Stimulated activated CD4-positive, alpha-beta T cell treated with anti-CD3 and anti-CD28 coated beads, Interleukin-4, amount 100 ng/mL, for 1 hour (primary cell): ENCODE results near the gene SLC25A30.

Source experiments
- DNase-seq: peaks from one replicate; pipeline ENCODE4 v3.0.0-alpha.2; 2020

Gene SLC25A30

GRCh38 chr13:45417790-45418534, at the start of gene SLC25A30:
Gene SLC25A30 (minus strand): TSS chr13:45418373. CDS start chr13:45411425, 6,948 bp downstream.
- DNase-seq = peak; percentile 92

GRCh38 chr13:45466359-45466758, 48.2 kb upstream of the SLC25A30 start:
- no peak for DNase-seq

GRCh38 chr13:45464687-45465453, 46.7 kb upstream of the SLC25A30 start, which contains the start of gene COG3:
Gene COG3 (plus strand): TSS chr13:45464939. CDS start chr13:45465037, 98 bp downstream.
- DNase-seq = peak; percentile 95

- no peak for DNase-seq
These were observed 46.0 kb upstream of the SLC25A30 start for GRCh38 chr13:45464141-45464686.

GRCh38 chr13:45456196-45456972, 38.2 kb upstream of the SLC25A30 start:
- no peak for DNase-seq

GRCh38 chr13:45454204-45454603, 36.0 kb upstream of the SLC25A30 start:
- no peak for DNase-seq

GRCh38 chr13:45451282-45451681, 33.1 kb upstream of the SLC25A30 start:
- no peak for DNase-seq

GRCh38 chr13:45448965-45449559, 30.9 kb upstream of the SLC25A30 start:
- DNase-seq = no peak

GRCh38 chr13:45447050-45447661, 29.0 kb upstream of the SLC25A30 start:
- DNase-seq = no peak

- DNase-seq = no peak
These were observed 28.0 kb upstream of the SLC25A30 start for GRCh38 chr13:45446181-45446580.

GRCh38 chr13:45445053-45445452, 26.9 kb upstream of the SLC25A30 start:
- no peak for DNase-seq

GRCh38 chr13:45441633-45442032, 23.5 kb upstream of the SLC25A30 start:
- DNase-seq = no peak

- no peak for DNase-seq
These were observed 21.7 kb upstream of the SLC25A30 start for GRCh38 chr13:45439781-45440462.

- DNase-seq = no peak
These were observed 20.8 kb upstream of the SLC25A30 start for GRCh38 chr13:45439008-45439407.

GRCh38 chr13:45437947-45438346, 19.8 kb upstream of the SLC25A30 start:
- DNase-seq = no peak

- no peak for DNase-seq
These were observed 18.8 kb upstream of the SLC25A30 start for GRCh38 chr13:45436953-45437352.

- no peak for DNase-seq
These were observed 18.2 kb upstream of the SLC25A30 start for GRCh38 chr13:45436332-45436731.

- no peak for DNase-seq
These were observed 16.6 kb upstream of the SLC25A30 start for GRCh38 chr13:45434556-45435371.

- no peak for DNase-seq
These were observed 15.2 kb upstream of the SLC25A30 start for GRCh38 chr13:45433381-45433790.

GRCh38 chr13:45432737-45433380, 14.7 kb upstream of the SLC25A30 start:
- no peak for DNase-seq
